Germinal center (tissue), 1 donor: Measurements from ENCODE around the gene ACP6.
"Not testable (repeated sequence)": the region's sequence is repeated elsewhere in the genome, so short reads cannot be mapped to it uniquely, and the experiment has no call there.

Source experiments
- DNase-seq: peaks from one replicate; pipeline ENCODE4 v3.0.0; 2012; ENCODE audit warnings: mixed read lengths, low spot score

The ACP6 gene

GRCh38 chr1:147620543-147620942 lies 49.8 kb downstream of the ACP6 start:
- DNase-seq, result no peak

GRCh38 chr1:147619741-147620140 lies 50.6 kb downstream of the ACP6 start:
- no peak for DNase-seq

DNA sequence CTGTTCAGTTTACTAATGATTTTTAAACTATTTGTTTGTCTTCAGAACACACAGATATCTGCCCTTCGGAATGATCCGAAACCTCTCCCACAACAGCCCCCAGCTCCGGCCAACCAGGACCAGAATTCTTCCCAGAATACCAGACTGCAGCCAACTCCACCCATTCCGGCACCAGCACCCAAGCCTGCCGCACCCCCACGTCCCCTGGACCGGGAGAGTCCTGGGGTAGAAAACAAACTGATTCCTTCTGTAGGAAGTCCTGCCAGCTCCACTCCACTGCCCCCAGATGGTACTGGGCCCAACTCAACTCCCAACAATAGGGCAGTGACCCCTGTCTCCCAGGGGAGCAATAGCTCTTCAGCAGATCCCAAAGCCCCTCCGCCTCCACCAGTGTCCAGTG lies 51.6 kb downstream of the ACP6 start:
- no peak for DNase-seq

DNA sequence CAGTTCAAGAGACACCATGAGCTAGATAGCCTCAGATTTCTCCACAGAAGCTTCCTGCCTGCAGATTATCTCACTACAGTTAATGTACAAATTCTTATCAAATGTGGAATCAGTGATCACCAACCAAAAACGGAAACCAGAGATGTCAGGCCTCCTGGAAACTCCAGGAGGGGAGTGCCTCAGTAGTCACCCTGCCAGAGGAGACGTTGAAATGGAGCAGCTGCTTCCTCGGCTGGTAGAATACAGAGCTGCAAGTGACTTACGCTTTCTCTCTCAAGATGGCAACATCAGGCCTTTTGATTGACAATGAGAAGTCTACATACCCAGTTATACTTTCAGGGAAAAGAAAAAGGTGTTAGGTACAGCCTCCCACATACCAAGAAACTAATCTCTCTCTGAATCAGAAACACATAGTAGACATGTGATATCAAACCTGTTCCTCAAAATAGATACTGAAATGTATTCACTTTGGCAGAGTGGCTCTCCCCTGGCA lies 52.2 kb downstream of the ACP6 start:
- no peak for DNase-seq

- DNase-seq, result not testable (repeated sequence)
Measured at GRCh38 chr1:147614966-147615365, 55.4 kb downstream of the ACP6 start.

GRCh38 chr1:147613506-147613905 lies 56.8 kb downstream of the ACP6 start:
- DNase-seq, result no peak

- DNase-seq, result no peak
Measured at GRCh38 chr1:147612366-147612765, 58.0 kb downstream of the ACP6 start.

DNA sequence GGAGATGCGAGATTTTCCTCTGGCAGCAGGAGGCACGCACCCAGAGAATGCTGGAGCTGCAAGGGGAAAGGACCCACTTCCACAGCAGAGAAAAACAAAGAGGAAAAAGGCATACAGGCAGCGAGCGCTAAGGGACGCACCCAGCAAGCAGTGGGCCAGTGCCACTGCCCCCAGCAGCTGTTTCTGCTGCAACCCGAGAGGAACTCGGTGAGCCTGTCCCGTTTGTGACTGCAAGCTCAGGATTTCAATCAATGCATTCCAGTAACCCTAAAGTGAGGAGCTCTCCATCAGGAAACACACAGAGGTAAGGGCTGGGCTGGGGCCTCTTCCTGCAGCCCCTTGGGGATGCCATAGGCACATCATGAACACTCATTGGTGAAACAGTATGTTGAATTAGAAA lies 58.7 kb downstream of the ACP6 start:
- DNase-seq, result no peak

- DNase-seq, result no peak
Measured at GRCh38 chr1:147611021-147611426, 59.3 kb downstream of the ACP6 start.

- DNase-seq, result no peak
Measured at GRCh38 chr1:147609358-147609757, 61.0 kb downstream of the ACP6 start.

DNA sequence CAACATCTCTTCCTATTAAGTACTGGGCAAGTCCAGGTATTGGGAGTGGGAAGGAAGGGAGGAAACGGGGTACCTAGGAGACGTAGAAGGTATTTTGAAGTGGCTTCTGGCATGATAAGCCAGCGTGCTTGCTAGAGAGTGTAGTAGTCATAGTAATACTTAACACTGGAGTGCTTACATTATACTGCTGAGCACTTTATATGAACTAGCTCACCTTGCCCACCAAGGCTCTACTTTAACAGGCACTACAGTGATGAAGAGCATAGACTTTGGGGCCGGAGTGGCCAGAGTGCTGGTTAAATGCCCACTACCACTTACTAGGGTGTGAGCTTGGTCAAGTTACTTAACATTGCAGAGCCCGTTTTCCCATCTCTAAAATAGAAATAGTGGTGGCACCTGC lies 61.7 kb downstream of the ACP6 start:
- DNase-seq, result no peak

GRCh38 chr1:147605591-147605990 lies 64.7 kb downstream of the ACP6 start:
- no peak for DNase-seq

DNA sequence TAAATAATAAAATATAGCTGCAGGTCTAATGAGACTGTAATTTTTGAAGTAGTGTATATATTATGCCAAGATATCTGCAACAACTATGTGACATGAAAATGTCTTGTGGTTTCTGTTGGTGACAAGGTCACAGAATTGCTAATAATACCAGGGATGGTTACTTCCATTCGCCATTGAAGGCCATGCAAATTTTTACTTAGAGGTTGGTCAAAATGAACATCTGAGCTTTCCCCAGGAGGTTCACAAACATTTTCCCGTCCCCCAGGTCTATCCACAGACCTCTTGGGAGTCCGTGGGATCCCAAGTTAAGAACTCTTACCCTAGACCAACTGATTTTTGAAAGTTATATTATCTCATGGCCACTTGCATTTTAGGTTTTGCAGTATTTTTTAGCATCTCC lies 66.3 kb downstream of the ACP6 start:
- no peak for DNase-seq

DNA sequence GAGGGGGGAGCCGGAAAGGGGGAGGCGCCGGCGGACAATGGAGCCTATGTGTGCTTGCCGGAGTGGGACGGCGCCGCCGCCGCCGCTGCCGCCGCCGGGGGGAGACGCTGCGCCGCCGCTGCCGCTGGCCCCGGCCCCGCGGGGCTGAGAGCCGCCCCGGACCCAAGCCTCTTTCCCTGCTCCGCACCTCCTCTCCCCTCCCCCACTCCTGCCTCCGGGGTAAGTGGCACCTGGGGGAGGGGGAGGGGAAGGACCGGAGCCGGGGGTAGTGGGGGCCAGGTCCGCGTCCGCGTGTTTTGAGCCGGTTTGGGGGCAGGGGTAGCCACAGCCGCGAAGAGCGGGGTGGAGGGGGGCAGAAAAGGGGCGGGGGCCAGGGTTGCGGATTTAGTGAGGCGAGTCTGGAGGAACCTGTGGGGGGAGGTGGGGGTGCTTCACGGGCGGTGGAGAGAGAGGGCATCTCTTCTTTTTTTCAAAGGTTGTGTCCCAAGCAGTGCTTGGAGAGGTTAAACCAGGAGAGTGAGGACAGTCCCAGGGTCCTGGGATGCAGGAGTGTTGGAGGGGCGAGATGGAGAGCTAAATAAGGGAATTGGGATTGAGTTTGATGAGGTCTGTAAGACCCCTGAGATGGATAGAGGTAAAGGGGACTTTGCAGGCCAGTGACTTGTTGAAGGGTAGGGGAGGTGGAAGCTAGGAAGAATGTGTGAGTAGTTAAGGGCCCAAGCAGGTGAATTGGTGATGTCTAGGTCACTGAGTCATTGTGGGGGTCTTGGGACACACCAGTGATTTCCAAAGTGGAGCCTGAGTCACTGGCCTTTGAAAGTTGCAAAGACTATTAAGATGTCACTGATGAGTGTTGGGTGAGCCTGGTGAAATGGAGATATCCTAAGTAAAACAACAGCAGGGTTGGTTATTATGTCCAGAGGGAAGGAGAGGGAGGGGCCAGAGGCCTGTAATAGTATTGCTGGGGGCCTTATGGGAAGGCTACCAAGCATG lies 69.9 kb downstream of the ACP6 start:
- DNase-seq, result no peak

DNA sequence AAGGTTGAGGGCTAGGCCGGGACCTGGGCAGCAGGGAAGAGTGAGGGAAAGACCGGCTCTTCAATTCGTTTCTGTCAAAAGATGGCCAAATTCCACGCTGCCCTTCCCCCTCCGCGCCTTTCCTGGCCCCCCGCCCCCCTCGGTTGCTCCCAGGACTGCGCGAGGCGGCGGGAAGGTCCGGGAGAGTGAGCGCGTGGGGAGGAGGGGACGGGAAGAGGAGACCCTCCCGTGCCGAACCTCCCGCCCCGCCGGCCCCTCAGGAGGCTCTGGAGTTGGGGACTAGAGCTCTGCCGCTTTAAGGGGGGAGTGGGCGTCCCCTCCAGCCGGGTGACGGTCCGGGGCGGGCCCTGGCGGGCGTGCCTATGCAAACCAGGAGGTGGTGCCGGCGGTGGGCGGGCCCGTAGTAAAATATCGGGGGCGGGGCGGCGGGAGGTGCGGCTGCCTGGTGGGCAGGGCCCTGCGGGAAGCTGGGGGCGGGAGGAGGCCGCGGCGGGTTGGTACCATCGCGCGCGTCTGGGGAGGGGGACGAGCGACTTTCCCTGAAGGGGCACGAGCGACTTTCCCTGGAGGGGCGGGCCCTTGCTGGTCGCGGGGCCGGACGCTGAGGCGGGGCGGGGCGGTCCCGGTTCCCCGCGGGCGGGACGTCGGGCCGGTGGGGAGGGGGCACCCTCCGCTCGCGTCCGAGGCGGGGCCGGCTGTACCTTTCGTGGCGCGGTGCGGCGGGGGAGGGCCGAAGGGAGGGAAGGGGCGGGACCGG lies 70.8 kb downstream of the ACP6 start:
- peak; percentile 93 for DNase-seq

DNA sequence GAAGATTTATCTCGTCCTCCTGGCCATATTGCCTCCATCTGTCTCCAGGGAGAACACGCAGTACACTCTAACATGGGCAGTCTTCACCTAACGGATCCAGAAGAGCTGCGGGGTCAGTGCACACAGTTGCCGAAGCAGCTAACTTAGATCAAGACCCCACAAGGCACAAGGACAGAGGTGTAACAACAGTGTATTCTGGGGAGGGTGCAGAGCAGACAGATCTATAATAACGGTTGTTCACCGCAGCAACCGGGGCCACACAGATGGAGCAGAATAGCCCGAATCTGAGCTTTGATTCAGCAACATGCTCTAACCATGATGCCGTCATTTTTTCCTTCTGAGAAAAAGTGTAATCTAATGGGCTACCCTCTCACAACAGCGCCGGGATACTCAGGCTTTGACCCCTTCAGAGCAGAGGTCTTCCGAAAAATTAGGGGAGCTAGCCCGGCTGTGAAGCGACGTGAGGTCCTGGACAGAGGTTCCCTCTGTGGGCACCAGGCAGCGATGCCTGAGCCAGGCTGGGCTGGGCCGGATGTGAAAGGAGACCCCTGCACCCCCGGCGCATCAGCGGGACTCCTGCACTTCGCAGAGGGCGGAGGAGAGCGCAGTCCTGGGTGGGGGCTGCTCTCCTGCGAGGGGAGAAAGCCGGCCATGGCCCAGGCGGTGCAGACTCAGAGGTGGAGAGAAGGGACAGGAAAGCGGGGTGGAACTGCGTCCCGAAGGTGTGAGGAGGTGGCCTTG lies 71.5 kb downstream of the ACP6 start:
- peak; percentile 17 for DNase-seq

DNA sequence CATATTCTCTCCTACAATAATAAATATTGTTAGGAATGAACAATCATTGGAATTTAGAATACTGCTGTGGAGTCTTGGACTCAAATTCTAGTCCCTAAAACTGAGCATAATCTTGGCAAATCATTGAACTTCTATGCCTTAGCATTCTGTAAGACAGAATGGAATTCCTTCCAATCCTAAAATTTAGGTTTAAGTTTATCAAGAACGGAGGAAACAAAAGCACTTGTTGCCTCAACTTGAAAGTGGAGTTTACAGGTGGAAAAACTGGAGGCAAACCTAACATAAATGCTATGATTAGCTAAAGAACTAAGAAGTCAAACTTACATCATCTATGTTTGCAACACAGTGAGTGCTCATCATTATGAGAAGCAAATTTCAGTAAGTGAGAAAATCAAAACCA lies 73.3 kb downstream of the ACP6 start:
- DNase-seq, result no peak
